Glutamatergic neuron (in vitro differentiated cells): ENCODE data around the gene OR1J1. TPM values are rescaled to one million over a fixed set of nuclear protein-coding genes. Genes with fewer than 3 reads are reported as not detected.
A peak's percentile ranks its signal among the peaks of the same experiment; 100 is the strongest.

Experiments used
- DNase-seq: peaks from one replicate; pipeline ENCODE4 v3.0.0; 2022
- H3K27ac Mint-ChIP-seq: one replicate; pipeline ENCODE4 v1.8.0; 2020; ENCODE audit warnings: mild to moderate bottlenecking, mixed read lengths, inconsistent platforms; ENCODE audit not compliant: unreplicated experiment
- H3K27me3 Mint-ChIP-seq: one replicate; pipeline ENCODE4 v1.8.0; 2020; ENCODE audit warnings: mild to moderate bottlenecking, moderate library complexity, mixed read lengths, inconsistent platforms; ENCODE audit not compliant: unreplicated experiment
- H3K36me3 Mint-ChIP-seq: one replicate; pipeline ENCODE4 v1.8.0; 2020; ENCODE audit warnings: mild to moderate bottlenecking, mixed read lengths, inconsistent platforms; ENCODE audit not compliant: unreplicated experiment
- H3K4me1 Mint-ChIP-seq: one replicate; pipeline ENCODE4 v1.8.0; 2020; ENCODE audit warnings: mild to moderate bottlenecking, low read depth, mixed read lengths, inconsistent platforms; ENCODE audit not compliant: unreplicated experiment
- H3K4me3 Mint-ChIP-seq: one replicate; pipeline ENCODE4 v1.8.0; 2020; ENCODE audit warnings: mild to moderate bottlenecking, mixed read lengths, inconsistent platforms; ENCODE audit not compliant: unreplicated experiment
- H3K9me3 Mint-ChIP-seq: one replicate; pipeline ENCODE4 v1.8.0; 2020; ENCODE audit warnings: mild to moderate bottlenecking, moderate library complexity, mixed read lengths, inconsistent platforms; ENCODE audit not compliant: unreplicated experiment
- CTCF ChIP-seq: fragments of 200-600 bp; sonication (generic); IDR thresholded peaks from one replicate; pipeline ENCODE4 v1.5.0; 2021; ENCODE audit not compliant: partially characterized antibody, unreplicated experiment
- total RNA-seq: library from RNA; stranded (reverse); fragmentation: NEBNext Ultra II Directional; extraction: Animal tissue kit (Norgen Biotek cat#: 25700); gene quantifications from one replicate; pipeline ENCODE4 v1.2.1, GENCODE V29; 2021; ENCODE audit not compliant: unreplicated experiment

OR1J1 gene
- total RNA-seq, 1 donor from 2014 or later: not detected

GRCh38 chr9:122464633-122465567 lies 12.8 kb downstream of the OR1J1 start:
- no peak overlapping the region for H3K4me3 Mint-ChIP-seq
- peak; percentile 86 for TF ChIP-seq CTCF
- H3K27me3 Mint-ChIP-seq: no peaks in the 10 kb centered on the region

DNA sequence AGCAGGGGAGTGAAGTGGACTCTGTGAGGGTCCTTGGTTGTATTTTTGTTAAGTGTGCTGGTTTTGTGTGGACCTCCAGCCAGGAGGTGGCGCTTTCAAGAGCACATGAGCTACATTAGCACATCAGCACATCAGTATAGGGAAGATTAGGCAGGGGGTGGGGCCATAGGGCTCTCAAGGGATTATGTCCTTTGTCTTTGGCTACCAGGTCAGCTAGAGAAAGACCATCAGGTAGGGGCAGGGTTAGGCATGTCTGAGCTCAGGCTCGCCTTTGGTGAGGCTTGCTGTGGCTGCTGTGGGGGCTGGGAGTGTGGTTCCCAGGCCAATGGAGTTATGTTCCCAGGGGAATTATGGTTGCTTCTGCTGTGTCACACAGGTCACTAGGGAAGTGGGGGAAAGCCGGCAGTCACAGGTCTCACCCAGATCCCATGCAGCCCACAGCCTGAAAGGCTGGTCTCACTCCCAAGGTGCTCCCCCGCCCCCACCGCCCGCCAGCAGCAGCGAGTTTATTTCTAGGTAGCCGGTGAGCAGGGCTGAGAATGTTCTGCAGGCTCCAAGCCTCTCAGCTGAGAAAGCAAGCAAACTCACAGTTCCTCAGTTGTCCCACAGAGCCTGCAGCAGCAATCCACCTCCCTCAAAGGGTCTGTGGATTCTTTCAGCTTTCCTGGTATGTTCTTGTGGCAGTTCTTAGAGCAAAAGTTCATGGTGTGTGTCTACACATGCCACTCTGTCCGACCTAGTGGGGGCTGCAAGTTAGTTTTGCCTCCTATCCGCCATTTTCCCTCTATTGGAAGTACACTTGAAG lies 13.7 kb downstream of the OR1J1 start:
- Mint-ChIP-seq H3K4me1 (no peaks in the 10 kb centered on the region), H3K4me3 (no peak overlapping the region), H3K36me3 (peaks cover 3% of the 10 kb centered on the region), H3K9me3 (no peaks in the 10 kb centered on the region), H3K27me3 (no peaks in the 10 kb centered on the region), H3K27ac (no peak overlapping the region)
- TF ChIP-seq CTCF: no peak
- peak; percentile 31 for DNase-seq

More at GRCh38 chr9:122464633-122465567, 12.8 kb downstream of the OR1J1 start:
- no peak overlapping the region for H3K27ac Mint-ChIP-seq
- peaks cover 6% of the 10 kb centered on the region for H3K9me3 Mint-ChIP-seq
- H3K4me1 Mint-ChIP-seq: no peaks in the 10 kb centered on the region
- DNase-seq: peak; percentile 59
- H3K36me3 Mint-ChIP-seq: peaks cover 9% of the 10 kb centered on the region

DNA sequence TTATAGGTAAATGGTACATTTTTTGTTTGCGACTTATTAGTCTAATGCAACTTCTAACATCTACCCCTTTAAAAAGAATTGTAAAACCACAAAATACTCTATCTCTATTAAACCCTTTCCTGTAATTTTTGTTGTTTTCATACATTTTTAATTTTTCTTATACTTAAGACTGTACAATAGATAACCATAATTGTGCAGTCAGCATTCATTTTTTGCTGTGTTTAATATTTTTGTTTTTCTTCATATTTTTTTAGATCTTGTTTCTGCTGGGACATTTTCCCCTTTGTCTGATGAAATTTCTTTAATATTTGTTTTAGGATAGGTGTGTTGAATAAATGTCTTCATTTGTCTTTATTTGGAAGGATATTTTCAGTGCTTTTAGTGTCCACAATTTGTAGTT lies 19.9 kb downstream of the OR1J1 start:
- H3K36me3 Mint-ChIP-seq: no peaks in the 10 kb centered on the region
- DNase-seq: no peak
- H3K9me3 Mint-ChIP-seq: peaks cover 5% of the 10 kb centered on the region
- no peak overlapping the region for H3K4me3 Mint-ChIP-seq
- no peaks in the 10 kb centered on the region for H3K4me1 Mint-ChIP-seq
- no peak for TF ChIP-seq CTCF
- H3K27me3 Mint-ChIP-seq: peaks cover 2% of the 10 kb centered on the region
- no peak overlapping the region for H3K27ac Mint-ChIP-seq

GRCh38 chr9:122456123-122456522 lies 21.6 kb downstream of the OR1J1 start:
- TF ChIP-seq CTCF: no peak
- Mint-ChIP-seq H3K27ac (no peak overlapping the region), H3K4me1 (no peaks in the 10 kb centered on the region), H3K9me3 (peaks cover 5% of the 10 kb centered on the region), H3K27me3 (peaks cover 2% of the 10 kb centered on the region), H3K36me3 (no peaks in the 10 kb centered on the region), H3K4me3 (no peak overlapping the region)
- no peak for DNase-seq
